Measurements from ENCODE around the gene LENEP. TPM values are rescaled to one million over a fixed set of nuclear protein-coding genes. Genes with fewer than 3 reads are reported as not detected.

Gene LENEP
- total and polyA plus RNA-seq, 2 of the 8 experiments (the other 6 are each of a cell fraction or from before 2014, with no cell fraction given): 1.3 TPM; not detected in 1

- Histone ChIP-seq H3K27ac (ENCODE audit: low read depth, low read length) (no peak overlapping the region), H3K4ac (replicated peaks; ENCODE audit: insufficient read length, low read depth, low read length) (no peak overlapping the region), H3K79me1 (ENCODE audit: low read depth, low read length) (peaks cover 10% of the 10 kb centered on the region), H3K14ac (ENCODE audit: insufficient read length) (no peak overlapping the region), H4K20me1 (replicated peaks in 1 of 2; ENCODE audit: control insufficient read depth in 1 of 2, insufficient read depth in 2 of 2, low read length in 2 of 2) (peaks cover 5 to 8% of the 10 kb centered on the region in 2 experiments), H4K5ac (ENCODE audit: insufficient read length, low read depth, low read length) (no peak overlapping the region), H4K91ac (replicated peaks; ENCODE audit: insufficient read length, low read length) (no peak overlapping the region), H2BK12ac (ENCODE audit: low read depth, low read length) (no peak overlapping the region), H3K79me2 (ENCODE audit: control insufficient read depth in 1 of 2, insufficient read depth in 2 of 2, low read length in 2 of 2) (peaks cover 0 to 32% of the 10 kb centered on the region in 2 experiments; a peak in 3 of 4 replicates), H3K27me3 (replicated peaks in 1 of 4; ENCODE audit: control insufficient read depth in 3 of 4, extremely low read depth in 1 of 4, insufficient read depth in 3 of 4, low read length in 3 of 4) (no peaks in the 10 kb centered on the region), H3K56ac (replicated peaks; ENCODE audit: insufficient read length, low read depth, low read length) (no peak overlapping the region), H3K23me2 (ENCODE audit: low read depth, low read length) (no peaks in the 10 kb centered on the region; the same call in 1 of the 2 replicates), H2BK20ac (ENCODE audit: low read length) (no peak overlapping the region), H3K36me3 (ENCODE audit: control insufficient read depth in 2 of 4, insufficient read depth in 4 of 4, low read length in 3 of 4) (peaks cover 22 to 54% (median 44%) of the 10 kb centered on the region in 4 experiments), H3K23ac (ENCODE audit: insufficient read length) (no peak overlapping the region), H3K4me3 (ENCODE audit: extremely low read depth in 1 of 4, insufficient read depth in 2 of 4, low read depth in 3 of 4, low read length in 4 of 4) (no peak overlapping the region), H3K9me3 (ENCODE audit: insufficient read depth in 2 of 2, low read depth in 1 of 2, low read length in 1 of 2) (no peaks in the 10 kb centered on the region), H2AFZ (ENCODE audit: low read length) (no peak overlapping the region), H2AK5ac (ENCODE audit: low read depth, low read length) (no peak overlapping the region), H3K18ac (ENCODE audit: extremely low read depth, low read length) (no peak overlapping the region), H4K8ac (ENCODE audit: extremely low read depth, insufficient read depth, low read length) (no peak overlapping the region), H3K9ac (replicated peaks in 1 of 4; ENCODE audit: extremely low read depth in 1 of 4, low read depth in 3 of 4, low read length in 3 of 4) (no peak overlapping the region), H3K4me1 (replicated peaks in 1 of 4; ENCODE audit: control insufficient read depth in 3 of 4, insufficient read depth in 4 of 4, low read length in 3 of 4) (peaks cover 3 to 6% (median 4%) of the 10 kb centered on the region in 4 experiments), H2BK15ac (ENCODE audit: low read length) (no peak overlapping the region), H2BK120ac (replicated peaks; ENCODE audit: low read depth, low read length) (no peak overlapping the region), H2BK5ac (ENCODE audit: low read depth, low read length) (no peak overlapping the region), H3K4me2 (ENCODE audit: insufficient read depth in 1 of 2, low read depth in 2 of 2, low read length in 2 of 2) (no peak overlapping the region)
- FAIRE-seq: no peak
- 95% methylated on average over 8 of the region's 8 CpGs; no CpG with 5 or more reads in 1 of the 2 experiments for WGBS, 2 experiments (ENCODE audit: extremely low coverage in 1 of 2, insufficient coverage in 1 of 2, insufficient read length in 1 of 2, insufficient replicate concordance in 2 of 2, low coverage in 1 of 2, low lambda C conversion rate in 2 of 2, missing lambda C conversion rate in 1 of 2)
- ChIA-PET POLR2A (ENCODE audit: partially characterized antibody) (interaction anchor here (1.0 to 42.8 kb wide), 4 partner anchors 5 to 51 kb away, joined by 3 to 662 read pairs (median 333); partner anchors contain the start of genes CKS1B, FLAD1, LENEP and PBXIP1), CTCF (ENCODE audit: partially characterized antibody) (interaction anchor here (0.7 to 8.2 kb wide), 10 partner anchors 8 to 286 kb away, joined by 3 to 113 read pairs (median 4); partner anchors contain the start of genes FLAD1, LENEP and PBXIP1)
- TF ChIP-seq SAP30 (IDR thresholded peaks at IDR 0.05; ENCODE audit: insufficient read depth, insufficient replicate concordance, low read length) (no peak), TAF1 (IDR thresholded peaks at IDR 0.05; ENCODE audit: low read depth, low read length) (no peak), BRCA1 (IDR thresholded peaks at IDR 0.05; ENCODE audit: low read depth, low read length) (no peak), ATF2 (IDR thresholded peaks at IDR 0.05; ENCODE audit: low read length) (no peak), SIX5 (IDR thresholded peaks at IDR 0.05; ENCODE audit: low read depth, low read length) (no peak)
- no peak for DNase-seq (ENCODE audit: low read depth in 1 of 2, low spot score in 2 of 2)
Measured at GRCh38 chr1:154963643-154964042, 29.7 kb upstream of the LENEP start.
